Stimulated activated CD4-positive, alpha-beta T cell treated with anti-CD3 and anti-CD28 coated beads, Interleukin-1b, Interleukin-23, amount 100 ng/mL, for 24 hours (primary cell): ENCODE results near the gene ITPK1.

ENCODE experiments used
- DNase-seq, 4 experiments: peaks; one replicate each; pipeline ENCODE4 v3.0.0-alpha.2; 2020; ENCODE audit warnings: low read depth in 4 of 4, low spot score in 1 of 4

ITPK1 gene

GRCh38 chr14:92942136-92942535 is 173.6 kb downstream of the ITPK1 start:
- no peak for DNase-seq

DNA sequence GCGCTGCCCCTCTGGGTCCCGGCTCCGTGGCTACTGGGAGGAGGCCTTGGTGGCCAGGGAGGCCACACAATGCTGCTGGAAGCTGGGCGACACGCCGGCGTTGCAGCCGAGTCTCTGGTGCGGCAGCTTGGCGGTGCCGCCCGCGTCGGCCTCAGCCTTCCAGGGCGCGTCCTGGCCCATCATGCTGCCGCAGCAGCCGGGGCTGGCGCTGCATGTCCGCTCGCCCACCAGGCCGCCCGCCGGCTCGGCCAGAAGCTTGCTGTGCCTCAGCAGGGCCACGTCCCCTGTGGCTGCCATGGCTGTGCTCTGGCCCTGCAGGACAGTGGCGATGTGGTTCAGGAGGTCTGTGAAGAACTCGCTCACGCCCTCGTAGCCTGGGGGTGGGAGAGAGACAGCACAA is 174.2 kb downstream of the ITPK1 start:
- DNase-seq: no peak

- no peak for DNase-seq
Observed at GRCh38 chr14:92940543-92940942, 175.2 kb downstream of the ITPK1 start.

GRCh38 chr14:92939699-92940098 is 176.0 kb downstream of the ITPK1 start:
- no peak for DNase-seq

GRCh38 chr14:92938890-92939671 is 176.6 kb downstream of the ITPK1 start:
- DNase-seq: no peak

DNA sequence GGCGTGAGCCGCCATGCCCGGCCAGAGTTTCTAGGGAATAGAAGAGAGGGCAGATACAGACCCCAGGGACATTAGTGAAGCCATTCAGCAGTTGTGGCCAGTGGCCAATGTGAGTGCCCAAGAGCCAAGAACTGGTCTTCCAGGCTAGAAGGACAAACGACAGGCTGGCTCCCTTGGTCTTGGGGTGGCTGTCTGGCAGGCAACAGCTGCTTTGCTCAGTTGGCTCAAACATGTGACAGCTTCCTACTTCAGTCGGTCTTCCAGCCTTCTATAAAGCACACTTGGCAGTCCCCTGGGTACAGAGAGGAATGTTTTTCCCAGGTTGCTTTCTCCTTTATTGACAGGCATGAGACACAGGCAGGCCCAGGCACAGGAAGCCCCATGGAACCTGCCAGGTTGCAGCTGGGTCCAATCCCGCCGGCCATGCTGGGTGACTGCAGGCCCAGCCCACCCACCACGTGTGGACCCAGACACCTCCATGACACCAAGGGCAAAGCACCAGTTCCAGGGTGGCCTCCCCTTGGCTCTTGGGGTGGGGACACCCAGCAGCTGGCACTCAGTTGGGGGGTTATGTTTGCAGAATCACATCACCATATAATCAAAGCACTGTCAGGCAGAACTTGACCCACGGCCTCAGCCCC is 177.4 kb downstream of the ITPK1 start:
- DNase-seq: no peak

- DNase-seq: no peak
Observed at GRCh38 chr14:92937051-92937937, 178.4 kb downstream of the ITPK1 start.

DNA sequence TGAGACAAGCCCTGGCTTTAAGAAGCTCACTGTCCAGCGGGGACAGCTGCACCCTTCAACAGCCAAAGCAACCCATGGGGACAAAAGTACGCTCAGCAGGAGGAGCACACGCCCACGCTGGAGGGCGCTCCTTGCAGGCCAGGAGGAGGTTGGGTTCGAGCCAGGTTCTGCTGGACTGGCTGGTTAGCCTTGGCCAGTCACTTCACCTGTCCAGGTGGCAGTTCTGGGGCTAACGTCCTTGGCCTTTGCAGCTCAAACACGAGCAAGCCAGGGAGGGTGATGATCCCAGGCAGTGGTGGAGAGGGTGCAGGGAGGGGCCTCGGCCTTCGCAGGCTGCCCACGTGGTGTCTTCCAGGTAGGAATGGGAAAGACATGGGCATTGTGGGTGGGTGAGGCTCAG is 179.6 kb downstream of the ITPK1 start:
- DNase-seq: no peak

GRCh38 chr14:92935446-92935845 is 180.3 kb downstream of the ITPK1 start:
- DNase-seq: no peak

GRCh38 chr14:92934196-92935085 is 181.3 kb downstream of the ITPK1 start:
- no peak for DNase-seq

- no peak for DNase-seq
Observed at GRCh38 chr14:92933481-92933880, 182.2 kb downstream of the ITPK1 start.

DNA sequence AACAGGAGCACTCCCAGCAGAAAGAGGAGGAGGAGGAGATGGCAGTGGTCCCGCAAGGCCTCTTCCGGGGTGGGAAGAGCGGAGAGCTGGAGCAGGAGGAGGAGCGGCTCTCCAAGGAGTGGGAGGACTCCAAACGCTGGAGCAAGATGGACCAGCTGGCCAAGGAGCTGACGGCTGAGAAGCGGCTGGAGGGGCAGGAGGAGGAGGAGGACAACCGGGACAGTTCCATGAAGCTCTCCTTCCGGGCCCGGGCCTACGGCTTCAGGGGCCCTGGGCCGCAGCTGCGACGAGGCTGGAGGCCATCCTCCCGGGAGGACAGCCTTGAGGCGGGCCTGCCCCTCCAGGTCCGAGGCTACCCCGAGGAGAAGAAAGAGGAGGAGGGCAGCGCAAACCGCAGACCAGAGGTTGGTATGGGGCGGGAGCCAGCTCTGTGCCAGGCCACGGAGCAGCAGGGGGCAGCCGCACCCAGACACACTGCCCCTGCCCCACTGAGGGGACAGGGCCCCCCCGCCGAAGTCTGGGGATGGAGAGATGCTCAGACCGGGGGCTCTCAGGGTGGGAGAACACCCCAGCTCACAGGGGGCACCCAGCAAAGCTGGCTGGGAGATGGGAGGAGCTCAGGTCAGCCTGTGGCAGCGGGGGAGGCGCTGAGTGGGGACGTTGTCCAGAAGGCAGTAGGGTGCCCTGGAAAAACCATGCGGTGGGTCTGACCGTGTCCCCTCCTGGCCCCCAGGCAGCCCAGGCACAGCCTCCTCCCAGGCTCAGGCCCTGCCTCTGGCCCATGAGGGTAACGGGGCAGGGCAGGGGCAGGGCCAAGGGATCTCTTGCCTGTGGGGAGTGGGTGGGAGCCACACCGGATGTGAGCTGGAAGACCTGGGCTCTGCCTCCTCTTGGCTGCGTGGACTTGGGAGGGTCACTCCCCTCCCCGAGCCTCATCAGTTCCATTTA is 183.0 kb downstream of the ITPK1 start:
- DNase-seq: no peak

DNA sequence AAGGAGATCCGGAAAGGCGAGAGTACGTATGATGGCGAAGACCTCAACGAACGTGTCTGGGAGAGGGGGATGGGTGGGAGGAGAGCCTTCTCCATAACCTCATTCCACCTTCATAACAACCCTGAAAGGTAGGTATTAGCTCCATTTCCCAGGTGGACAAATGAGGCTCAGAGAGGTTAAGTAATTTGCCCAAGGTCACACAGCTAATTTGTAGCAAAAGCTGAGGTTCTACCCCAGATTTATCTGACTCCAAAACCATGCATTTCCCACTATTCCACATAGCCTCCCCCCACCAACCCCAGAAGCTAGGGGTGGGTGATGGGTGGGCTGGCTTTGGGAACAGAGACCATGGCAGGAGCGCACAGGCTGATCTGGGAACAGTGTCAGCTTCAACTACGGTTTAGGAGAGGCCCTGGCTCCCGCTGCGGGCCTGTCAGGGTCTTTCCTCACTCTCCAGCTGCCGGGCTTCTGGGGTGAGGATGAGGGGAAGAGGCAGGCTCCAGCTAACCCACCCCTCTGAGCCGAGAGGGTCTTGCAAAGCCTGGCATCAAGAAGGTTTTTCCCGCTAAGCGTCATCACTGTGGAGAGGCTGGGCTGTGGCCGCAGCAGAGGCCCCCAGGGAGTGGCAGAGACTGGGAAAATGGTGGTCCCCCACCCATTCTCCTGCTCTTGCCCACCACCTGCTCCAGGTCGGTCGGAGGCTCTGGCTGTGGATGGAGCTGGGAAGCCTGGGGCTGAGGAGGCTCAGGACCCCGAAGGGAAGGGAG is 183.9 kb downstream of the ITPK1 start:
- DNase-seq: no peak

GRCh38 chr14:92930737-92931602 is 184.8 kb downstream of the ITPK1 start:
- no peak for DNase-seq

GRCh38 chr14:92929689-92930608 is 185.8 kb downstream of the ITPK1 start:
- no peak for DNase-seq

DNA sequence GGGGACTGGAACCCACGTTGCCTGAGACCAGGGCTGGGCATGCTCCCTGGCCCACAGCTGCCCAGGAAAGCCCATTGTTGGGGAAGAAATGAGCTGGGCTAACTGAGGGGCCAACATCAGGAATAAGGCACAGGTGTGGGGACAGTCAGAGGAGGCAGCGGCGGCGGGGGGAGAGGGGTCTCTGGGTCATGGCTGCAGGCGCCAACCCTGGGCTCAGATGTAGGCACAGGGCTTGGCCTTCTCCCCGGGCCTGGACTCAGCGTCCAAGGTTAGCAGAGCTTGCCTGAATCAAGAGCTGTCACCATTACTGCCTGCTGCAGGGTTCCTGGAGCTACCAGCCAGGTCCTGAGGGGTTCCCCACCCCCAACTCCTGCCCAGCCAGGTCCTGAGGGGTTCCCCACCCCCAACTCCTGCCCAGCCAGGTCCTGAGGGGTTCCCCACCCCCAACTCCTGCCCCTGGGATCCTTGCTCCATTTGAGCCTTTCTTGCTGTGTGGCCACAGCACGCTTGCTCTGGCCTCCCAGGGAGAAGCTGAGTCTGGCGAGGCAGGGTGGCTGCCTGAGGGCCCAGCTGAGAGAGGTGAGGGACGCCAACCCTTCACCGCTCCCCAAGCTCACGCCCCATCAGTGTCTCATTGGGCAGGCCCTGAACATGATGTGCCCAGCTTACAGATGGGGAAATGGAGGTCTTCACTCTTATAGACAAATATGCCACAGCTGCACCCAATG is 186.6 kb downstream of the ITPK1 start:
- no peak for DNase-seq
